ENCODE results near the gene SASH1. TPM values are rescaled to one million over a fixed set of nuclear protein-coding genes. Genes with fewer than 3 reads are reported as not detected.
A peak's percentile ranks its signal among the peaks of the same experiment; 100 is the strongest.

Gene SASH1
- total and polyA plus RNA-seq, 2 donors (not counting 1 experiment from before 2014, with no cell fraction given), result 38.6 to 44.6 TPM

DNA sequence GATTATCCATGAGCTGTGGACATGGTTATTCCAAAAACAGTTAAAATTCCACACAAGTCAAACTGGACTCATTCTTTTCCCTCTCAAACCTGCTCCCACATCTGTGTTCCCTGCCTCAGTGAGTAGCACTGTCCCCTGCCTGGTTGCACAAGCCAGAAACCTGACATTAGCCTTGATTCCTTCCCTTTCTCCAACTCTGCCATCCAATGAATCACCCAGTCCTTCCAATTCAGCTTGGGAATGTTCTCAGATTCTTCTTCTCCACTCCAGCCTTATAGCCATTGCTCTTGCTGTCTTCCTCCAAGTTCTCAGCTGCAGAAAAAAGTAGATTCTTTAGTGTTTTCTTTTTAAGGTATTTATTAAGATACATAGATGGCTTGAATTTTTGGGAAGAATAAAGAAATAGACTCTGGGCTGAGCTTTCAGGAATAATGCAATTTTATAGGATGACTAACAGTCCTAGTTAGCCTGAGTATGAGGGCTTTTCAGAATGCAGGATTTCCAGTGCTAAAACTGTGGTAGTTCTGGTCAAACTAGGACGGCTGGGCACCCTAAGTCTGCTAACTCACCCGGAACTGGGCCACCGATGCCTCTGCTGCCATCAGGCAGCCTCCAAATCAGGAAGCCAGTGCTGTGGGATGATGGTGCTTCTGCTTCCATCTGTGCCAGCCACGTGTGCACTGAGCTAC is 18.2 kb upstream of the SASH1 start:
- Histone ChIP-seq H4K20me1 (ENCODE audit: control insufficient read depth, extremely low read depth, insufficient read depth, low read length) (no peaks in the 10 kb centered on the region), H3K4me1 (ENCODE audit: control insufficient read depth, extremely low read depth, insufficient read depth, low read length) (peaks cover 2% of the 10 kb centered on the region), H3K36me3 (ENCODE audit: control insufficient read depth, insufficient read depth, low read length) (no peaks in the 10 kb centered on the region), H3K4me3 (replicated peaks in 1 of 4; ENCODE audit: control extremely low read depth in 1 of 4, insufficient read depth in 1 of 4, low read depth in 3 of 4, low read length in 4 of 4) (no peak overlapping the region), H3K79me2 (ENCODE audit: control insufficient read depth, insufficient read depth, low read length) (no peaks in the 10 kb centered on the region), H3K27ac (ENCODE audit: insufficient read depth, low read length) (no peak overlapping the region), H3K4me2 (ENCODE audit: extremely low read depth, insufficient read depth, low read length) (no peak overlapping the region), H3K9me3 (ENCODE audit: control insufficient read depth, insufficient read depth, low read depth, low read length) (no peaks in the 10 kb centered on the region), H3K27me3 (ENCODE audit: control insufficient read depth, insufficient read depth, low read length) (no peaks in the 10 kb centered on the region), H2AFZ (ENCODE audit: low read length) (no peak overlapping the region), H3K9ac (ENCODE audit: insufficient read depth, low read length) (no peak overlapping the region)
- TF ChIP-seq EZH2 (IDR thresholded peaks at IDR 0.05; ENCODE audit: low read length, missing control alignments), result no peak
- no peak for TF ChIP-seq CTCF (conservative IDR thresholded peaks at IDR 0.05 in 1 of 2, IDR thresholded peaks at IDR 0.05 in 1 of 2; ENCODE audit: low read depth in 1 of 2, low read length in 2 of 2)
- DNase-seq (ENCODE audit: low read depth in 2 of 2), result peak in 1 of 2 donors; percentile 49

- no peak for DNase-seq (ENCODE audit: low read depth in 2 of 2)
- Histone ChIP-seq H3K9ac (ENCODE audit: insufficient read depth, low read length) (no peak overlapping the region), H2AFZ (ENCODE audit: low read length) (no peak overlapping the region), H3K4me1 (ENCODE audit: control insufficient read depth, extremely low read depth, insufficient read depth, low read length) (peaks cover 4% of the 10 kb centered on the region), H3K79me2 (ENCODE audit: control insufficient read depth, insufficient read depth, low read length) (no peaks in the 10 kb centered on the region), H4K20me1 (ENCODE audit: control insufficient read depth, extremely low read depth, insufficient read depth, low read length) (no peaks in the 10 kb centered on the region), H3K36me3 (ENCODE audit: control insufficient read depth, insufficient read depth, low read length) (no peaks in the 10 kb centered on the region), H3K9me3 (ENCODE audit: control insufficient read depth, insufficient read depth, low read depth, low read length) (no peaks in the 10 kb centered on the region), H3K27me3 (ENCODE audit: control insufficient read depth, insufficient read depth, low read length) (no peaks in the 10 kb centered on the region), H3K4me3 (replicated peaks in 1 of 4; ENCODE audit: control extremely low read depth in 1 of 4, insufficient read depth in 1 of 4, low read depth in 3 of 4, low read length in 4 of 4) (no peak overlapping the region), H3K4me2 (ENCODE audit: extremely low read depth, insufficient read depth, low read length) (no peak overlapping the region), H3K27ac (ENCODE audit: insufficient read depth, low read length) (no peak overlapping the region)
- TF ChIP-seq EZH2 (IDR thresholded peaks at IDR 0.05; ENCODE audit: low read length, missing control alignments) (no peak), CTCF (conservative IDR thresholded peaks at IDR 0.05 in 1 of 2, IDR thresholded peaks at IDR 0.05 in 1 of 2; ENCODE audit: low read depth in 1 of 2, low read length in 2 of 2) (no peak)
Observed at GRCh38 chr6:148325316-148326068, 17.1 kb upstream of the SASH1 start.

DNA sequence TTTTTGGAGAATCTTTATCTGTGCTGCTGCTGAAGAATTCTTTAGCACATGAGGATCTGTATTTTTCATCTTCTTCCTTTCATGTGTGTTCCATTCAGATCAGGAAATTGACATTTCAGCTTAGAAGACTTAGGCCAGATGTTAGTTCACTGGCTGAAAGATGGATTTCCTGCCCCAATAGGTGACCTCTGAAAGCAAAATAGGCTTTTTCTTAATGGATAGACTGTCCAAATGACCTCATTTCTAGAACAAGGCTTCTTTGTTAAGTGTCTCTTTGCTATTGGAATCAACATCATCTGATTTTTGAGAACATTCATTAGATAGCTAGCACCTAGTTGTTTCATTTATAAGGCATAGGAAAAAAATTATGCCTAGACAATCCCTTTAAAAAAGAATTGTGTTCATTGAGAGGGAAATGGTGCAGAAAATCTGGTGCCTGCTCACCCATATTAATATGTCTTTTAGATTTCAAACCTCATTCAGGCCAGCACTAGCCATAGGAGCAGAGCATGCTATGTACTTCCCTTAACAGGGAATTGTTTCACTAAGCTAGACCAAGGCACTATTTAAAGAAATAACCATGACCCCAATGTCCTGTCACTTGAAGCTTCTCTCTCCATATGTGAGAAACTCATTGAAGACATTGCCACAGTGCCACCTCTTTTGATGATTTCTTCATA is 13.6 kb upstream of the SASH1 start:
- no peak overlapping the region for H3K9ac ChIP-seq (ENCODE audit: insufficient read depth, low read length)
- no peaks in the 10 kb centered on the region for H3K79me2 ChIP-seq (ENCODE audit: control insufficient read depth, insufficient read depth, low read length)
- H3K4me1 ChIP-seq (ENCODE audit: control insufficient read depth, extremely low read depth, insufficient read depth, low read length), result peaks cover 4% of the 10 kb centered on the region
- H3K27me3 ChIP-seq (ENCODE audit: control insufficient read depth, insufficient read depth, low read length), result no peaks in the 10 kb centered on the region
- H3K4me2 ChIP-seq (ENCODE audit: extremely low read depth, insufficient read depth, low read length), result no peak overlapping the region
- H2AFZ ChIP-seq (ENCODE audit: low read length), result no peak overlapping the region
- H4K20me1 ChIP-seq (ENCODE audit: control insufficient read depth, extremely low read depth, insufficient read depth, low read length), result no peaks in the 10 kb centered on the region
- no peaks in the 10 kb centered on the region for H3K36me3 ChIP-seq (ENCODE audit: control insufficient read depth, insufficient read depth, low read length)
- H3K4me3 ChIP-seq (replicated peaks in 1 of 4; ENCODE audit: control extremely low read depth in 1 of 4, insufficient read depth in 1 of 4, low read depth in 3 of 4, low read length in 4 of 4), result no peak overlapping the region
- DNase-seq (ENCODE audit: low read depth in 2 of 2), result peak in 1 of 2 donors; percentile 56
- peak overlapping the region; percentile 1 for H3K27ac ChIP-seq (ENCODE audit: insufficient read depth, low read length)
- no peak for TF ChIP-seq EZH2 (IDR thresholded peaks at IDR 0.05; ENCODE audit: low read length, missing control alignments)
- no peak for TF ChIP-seq CTCF (conservative IDR thresholded peaks at IDR 0.05 in 1 of 2, IDR thresholded peaks at IDR 0.05 in 1 of 2; ENCODE audit: low read depth in 1 of 2, low read length in 2 of 2)
- no peaks in the 10 kb centered on the region for H3K9me3 ChIP-seq (ENCODE audit: control insufficient read depth, insufficient read depth, low read depth, low read length)
